NCI-H748 treated with DMSO at 0.1 percent for 48 hours (cell line): Measurements from ENCODE around the gene SIK3.

ENCODE experiments used
- DNase-seq: peaks from one replicate; lab custom pipeline; 2025; lab: John Stamatoyannopoulos, UW

The SIK3 gene

GRCh38 chr11:117009905-117010605 lies 88.2 kb downstream of the SIK3 start:
- no peak for DNase-seq

- DNase-seq: no peak
Observed at GRCh38 chr11:117005758-117006157, 92.5 kb downstream of the SIK3 start.

- no peak for DNase-seq
Observed at GRCh38 chr11:117002639-117003299, 95.5 kb downstream of the SIK3 start.

GRCh38 chr11:117000014-117000737 lies 98.1 kb downstream of the SIK3 start:
- no peak for DNase-seq

GRCh38 chr11:116997071-116997470 lies 101.2 kb downstream of the SIK3 start:
- no peak for DNase-seq

GRCh38 chr11:116994195-116994594 lies 104.0 kb downstream of the SIK3 start:
- no peak for DNase-seq

GRCh38 chr11:116993599-116993998 lies 104.6 kb downstream of the SIK3 start:
- no peak for DNase-seq

- DNase-seq: no peak
Observed at GRCh38 chr11:116991491-116991890, 106.7 kb downstream of the SIK3 start.

GRCh38 chr11:116990811-116991210 lies 107.4 kb downstream of the SIK3 start:
- DNase-seq: no peak

- DNase-seq: no peak
Observed at GRCh38 chr11:116990061-116990473, 108.2 kb downstream of the SIK3 start.

GRCh38 chr11:116989184-116989583 lies 109.0 kb downstream of the SIK3 start:
- no peak for DNase-seq

- no peak for DNase-seq
Observed at GRCh38 chr11:116986521-116987105, 111.6 kb downstream of the SIK3 start.

GRCh38 chr11:116984589-116984988 lies 113.6 kb downstream of the SIK3 start:
- DNase-seq: no peak

GRCh38 chr11:116984186-116984585 lies 114.0 kb downstream of the SIK3 start:
- DNase-seq: no peak

- DNase-seq: no peak
Observed at GRCh38 chr11:116981266-116981885, 116.9 kb downstream of the SIK3 start.

GRCh38 chr11:116980136-116980793 lies 118.0 kb downstream of the SIK3 start:
- no peak for DNase-seq

GRCh38 chr11:116976941-116977570 lies 121.2 kb downstream of the SIK3 start:
- DNase-seq: no peak

GRCh38 chr11:116975661-116976060 lies 122.6 kb downstream of the SIK3 start:
- no peak for DNase-seq

- DNase-seq: no peak
Observed at GRCh38 chr11:116973270-116973669, 125.0 kb downstream of the SIK3 start.

GRCh38 chr11:116972691-116973090 lies 125.5 kb downstream of the SIK3 start:
- no peak for DNase-seq
